GM18909 (cell line): ENCODE measurements around the gene DYNLRB2.

Experiments
- ATAC-seq: cut with Tn5 transposase; IDR thresholded peaks from one replicate; pipeline ENCODE4 v1.9.1; 2021; ENCODE audit warnings: mild to moderate bottlenecking; ENCODE audit not compliant: unreplicated experiment, poor library complexity

DYNLRB2 gene

GRCh38 chr16:80540516-80541305, at the start of gene DYNLRB2:
Gene DYNLRB2, plus strand, starts transcription at chr16:80540993. Its CDS starts 84 bp downstream, at chr16:80541077.
- ATAC-seq = peak; percentile 96

DNA sequence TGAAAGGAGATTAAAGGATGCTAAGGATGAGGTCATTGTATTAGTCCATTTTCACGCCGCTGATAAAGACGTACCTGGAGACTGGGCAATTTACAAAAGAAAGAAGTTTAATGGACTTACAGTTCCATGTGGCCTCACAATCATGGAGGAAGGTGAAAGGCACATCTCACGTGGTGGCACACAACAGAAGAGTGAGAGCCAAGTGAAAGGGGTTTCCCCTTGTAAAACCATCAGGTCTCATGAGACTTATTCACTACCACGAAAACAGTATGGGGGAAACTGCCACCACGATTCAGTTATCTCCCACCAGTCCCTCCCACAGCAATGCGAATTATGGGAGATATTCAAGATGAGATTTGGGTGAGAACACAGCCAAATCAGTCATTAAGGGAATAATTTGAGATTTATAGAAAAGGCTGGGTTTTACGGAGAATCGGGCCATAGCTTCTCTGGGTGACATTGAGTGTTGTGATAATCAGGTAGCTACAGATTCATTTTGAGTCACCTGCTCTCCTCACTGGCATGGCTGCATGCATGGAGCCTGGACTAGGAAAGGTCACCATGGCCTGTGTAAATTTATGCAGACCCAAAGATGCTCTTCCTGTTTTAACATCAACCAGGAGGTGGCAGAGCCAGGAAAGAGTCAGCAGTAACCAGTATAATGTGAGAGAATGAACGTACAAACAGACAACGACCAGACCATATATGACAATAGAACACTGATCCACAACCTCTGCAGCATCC, 40.5 kb upstream of the DYNLRB2 start:
- ATAC-seq = no peak

GRCh38 chr16:80500961-80501525, 39.8 kb upstream of the DYNLRB2 start:
- no peak for ATAC-seq

GRCh38 chr16:80503107-80503506, 37.7 kb upstream of the DYNLRB2 start:
- no peak for ATAC-seq

GRCh38 chr16:80507538-80507937, 33.3 kb upstream of the DYNLRB2 start:
- no peak for ATAC-seq

DNA sequence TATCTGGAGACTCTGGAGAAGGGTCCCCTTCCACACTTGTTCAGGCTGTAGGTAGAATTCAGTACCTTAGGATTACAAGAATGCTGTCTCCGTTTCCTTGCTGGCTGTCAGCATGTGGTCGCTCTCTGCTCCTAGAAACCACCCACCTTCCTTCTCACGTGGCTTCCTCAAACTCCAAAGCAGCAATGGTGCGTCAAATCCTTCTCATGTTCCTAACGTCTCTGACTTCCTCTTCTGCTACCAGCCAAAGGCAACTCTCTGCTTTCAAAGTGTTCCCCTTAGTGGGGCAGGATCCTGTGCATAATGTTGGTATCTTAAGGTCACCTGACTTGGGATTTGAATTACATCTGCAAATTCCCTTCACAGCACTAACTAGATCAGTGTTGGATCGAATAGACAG, 30.9 kb upstream of the DYNLRB2 start:
- no peak for ATAC-seq

DNA sequence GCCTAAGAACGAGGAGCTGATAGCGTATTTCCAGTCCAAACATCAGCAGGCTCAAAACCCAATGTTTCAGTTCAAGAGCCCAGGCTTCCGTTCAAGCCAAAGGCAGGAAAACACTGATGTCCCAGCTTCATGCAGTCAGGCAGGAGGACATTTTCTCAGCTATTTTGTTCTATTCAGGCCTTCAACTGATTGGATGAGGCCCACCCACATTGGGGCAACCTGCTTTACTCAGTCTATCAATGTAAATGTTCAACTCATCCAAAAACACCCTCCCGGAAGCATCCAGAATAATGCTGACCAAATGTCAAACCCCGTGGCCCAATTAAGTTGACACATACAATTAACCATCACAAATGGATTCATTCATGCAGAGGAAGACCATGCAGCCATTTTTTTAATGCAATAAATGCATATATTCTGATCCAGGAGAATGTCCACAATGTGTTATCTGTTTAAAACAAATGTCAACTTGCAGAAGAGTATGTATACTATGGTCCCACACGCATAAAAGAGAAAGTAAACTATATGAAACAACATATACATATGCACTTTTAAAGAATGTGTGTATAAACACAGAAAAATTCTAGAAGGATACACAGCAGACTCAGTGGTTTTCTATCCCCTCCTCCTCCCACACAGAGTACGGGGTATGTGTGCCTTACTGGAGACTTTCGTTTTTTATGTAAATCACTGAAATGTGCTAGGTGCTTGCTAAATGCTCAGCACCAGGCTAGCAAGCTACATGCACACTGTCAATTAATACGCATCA, 28.8 kb upstream of the DYNLRB2 start:
- ATAC-seq = no peak

DNA sequence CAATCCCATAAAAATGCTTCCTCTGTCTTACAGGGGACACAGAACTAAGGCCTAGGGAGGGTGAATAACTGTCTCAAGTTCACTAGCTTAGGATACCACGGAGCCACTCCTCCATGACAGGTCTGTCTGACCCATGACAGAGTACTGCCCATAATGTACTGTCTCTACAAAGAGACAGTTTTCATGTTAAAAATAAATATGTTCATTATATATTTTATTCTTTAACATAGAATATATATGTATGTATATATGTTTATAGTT, 28.3 kb upstream of the DYNLRB2 start:
- ATAC-seq = no peak

- ATAC-seq = no peak
Observed at GRCh38 chr16:80515374-80515773, 25.4 kb upstream of the DYNLRB2 start.

DNA sequence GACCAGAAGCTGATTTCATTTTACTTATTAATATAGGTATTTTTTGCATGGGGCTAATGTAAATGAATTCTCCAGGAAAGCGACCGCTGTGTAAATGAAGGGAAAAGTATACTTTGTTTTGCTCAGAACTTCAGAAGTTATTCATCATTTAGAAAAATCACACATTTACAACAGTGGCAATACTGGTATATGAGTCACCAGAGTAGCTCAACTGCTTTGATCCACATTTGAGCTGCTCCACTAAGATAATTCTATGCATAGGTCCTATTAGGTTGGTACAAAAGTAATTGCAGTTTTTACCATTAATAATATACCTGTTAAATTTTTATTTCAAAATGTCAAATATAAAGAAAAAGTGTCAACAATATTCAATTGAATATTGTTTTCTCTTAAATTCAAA, 22.9 kb upstream of the DYNLRB2 start:
- ATAC-seq = no peak

GRCh38 chr16:80518436-80518835, 22.4 kb upstream of the DYNLRB2 start:
- ATAC-seq = peak; percentile 52

GRCh38 chr16:80519189-80519588, 21.6 kb upstream of the DYNLRB2 start:
- no peak for ATAC-seq

GRCh38 chr16:80525420-80525819, 15.4 kb upstream of the DYNLRB2 start:
- no peak for ATAC-seq

DNA sequence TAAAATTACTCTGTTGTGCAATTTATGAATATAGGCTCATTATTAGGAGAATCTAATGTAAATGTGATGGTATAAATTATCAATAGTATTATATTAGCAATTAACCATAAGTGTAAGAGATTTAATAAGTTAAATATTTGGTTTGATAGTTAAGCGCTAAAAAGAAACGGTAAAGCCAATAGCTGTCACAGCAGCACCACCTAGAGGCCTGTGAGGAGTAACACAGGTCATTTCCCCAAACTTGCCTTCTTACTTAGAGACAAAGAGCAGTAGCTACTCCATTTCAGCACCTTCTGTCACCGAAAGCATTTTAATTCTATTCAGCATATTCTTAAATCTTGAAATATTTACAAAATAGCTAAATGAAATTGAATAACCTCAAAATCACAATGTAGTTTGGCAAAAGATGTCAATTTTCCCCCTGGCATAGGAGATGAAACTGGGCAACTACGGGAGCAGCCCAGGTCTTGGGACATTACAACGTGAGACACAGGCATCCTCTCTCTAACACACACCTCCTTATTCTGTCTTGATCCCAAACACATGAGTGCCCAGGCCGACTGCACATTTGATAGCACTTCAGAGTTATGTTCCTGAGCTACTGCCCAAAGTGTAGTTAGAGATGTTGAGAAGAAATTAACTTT, 14.3 kb upstream of the DYNLRB2 start:
- peak; percentile 60 for ATAC-seq

- peak; percentile 48 for ATAC-seq
Observed at GRCh38 chr16:80527297-80527696, 13.5 kb upstream of the DYNLRB2 start.

GRCh38 chr16:80530479-80530878, 10.3 kb upstream of the DYNLRB2 start:
- ATAC-seq = no peak

- no peak for ATAC-seq
Observed at GRCh38 chr16:80536238-80536637, 4.6 kb upstream of the DYNLRB2 start.

GRCh38 chr16:80541306-80541694, 507 bp downstream of the DYNLRB2 start:
- no peak for ATAC-seq

DNA sequence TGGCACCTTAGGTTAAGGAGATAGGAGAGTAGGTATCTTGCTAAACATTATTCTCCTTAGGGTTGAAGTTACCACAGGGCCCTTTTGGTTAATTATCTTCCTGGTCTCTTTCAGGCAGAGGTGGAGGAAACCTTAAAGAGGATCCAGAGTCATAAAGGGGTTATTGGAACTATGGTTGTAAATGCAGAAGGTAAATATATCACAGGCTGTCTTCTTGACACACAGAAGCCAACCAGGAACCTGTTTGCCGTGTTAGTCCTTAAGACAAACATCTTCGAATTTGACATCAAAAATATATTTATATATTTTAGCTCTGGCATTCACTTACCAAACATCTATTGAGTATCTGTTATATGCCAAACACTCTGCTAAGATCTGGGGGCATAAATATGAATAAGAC, 2.4 kb downstream of the DYNLRB2 start:
- ATAC-seq = no peak

DNA sequence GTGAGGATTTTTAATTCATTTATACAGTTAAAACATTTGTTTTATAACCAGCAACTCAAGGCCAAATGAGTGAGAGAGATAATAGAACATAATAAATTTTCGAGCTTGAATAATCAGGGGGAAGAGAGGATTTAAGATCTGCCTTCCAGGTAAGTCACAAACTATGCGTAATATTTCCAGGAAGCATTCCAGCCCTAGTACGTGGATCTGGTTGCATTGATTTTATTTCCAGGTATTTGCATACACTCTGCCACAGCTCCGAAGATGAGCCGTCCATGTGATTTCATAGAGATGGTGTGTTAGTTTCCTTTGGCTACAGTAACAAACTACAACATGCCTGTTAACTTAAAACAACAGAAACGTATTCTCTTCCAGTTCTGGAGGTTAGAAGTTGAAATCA, 3.5 kb downstream of the DYNLRB2 start:
- no peak for ATAC-seq
